Aorta (tissue), 5 donors: ENCODE measurements around the gene CRX. TPM values are rescaled to one million over a fixed set of nuclear protein-coding genes. Genes with fewer than 3 reads are reported as not detected.
"Not testable (repeated sequence)": the region's sequence is repeated elsewhere in the genome, so short reads cannot be mapped to it uniquely, and the experiment has no call there.

Experiments
- ATAC-seq: fragments of 200-7000 bp; cut with Tn5 transposase; one replicate; pipeline ENCODE4 v1.9.1; 2022; ENCODE audit warnings: moderate library complexity; ENCODE audit not compliant: low FRiP score
- DNase-seq, 2 donors: peaks; one replicate each; pipeline ENCODE4 v3.0.0-alpha.2; 2020
- H3K27ac ChIP-seq, 2 donors: one replicate each; pipeline ENCODE4 v1.5.1; 2013; ENCODE audit warnings: low read length in 2 of 2, mild to moderate bottlenecking in 2 of 2, moderate library complexity in 2 of 2, control low read depth in 1 of 2, inconsistent platforms in 1 of 2, low read depth in 1 of 2
- H3K27me3 ChIP-seq, 2 donors: one replicate each; pipeline ENCODE4 v1.6.1; 2013; ENCODE audit warnings: control low read depth in 1 of 2, low read length in 1 of 2, mild to moderate bottlenecking in 1 of 2, moderate library complexity in 1 of 2; ENCODE audit not compliant: insufficient read depth in 2 of 2, control insufficient read depth in 1 of 2
- H3K36me3 ChIP-seq, 2 donors: one replicate each; pipeline ENCODE4 v1.6.1; 2013; ENCODE audit warnings: control low read depth in 1 of 2, low read length in 1 of 2, mild to moderate bottlenecking in 1 of 2; ENCODE audit not compliant: insufficient read depth in 2 of 2, control insufficient read depth in 1 of 2
- H3K4me1 ChIP-seq, 2 donors: one replicate each; pipeline ENCODE4 v1.6.1; 2013; ENCODE audit warnings: low read length in 2 of 2, control low read depth in 1 of 2, mild to moderate bottlenecking in 1 of 2, moderate library complexity in 1 of 2; ENCODE audit not compliant: insufficient read depth in 2 of 2, control insufficient read depth in 1 of 2
- H3K4me3 ChIP-seq, 2 donors: one replicate each; pipeline ENCODE4 v1.5.1; 2013; ENCODE audit warnings: low read length in 2 of 2, control low read depth in 1 of 2, mild to moderate bottlenecking in 1 of 2
- H3K9me3 ChIP-seq: one replicate; pipeline ENCODE4 v1.6.1; 2013; ENCODE audit warnings: mild to moderate bottlenecking, low read length; ENCODE audit not compliant: control insufficient read depth
- WGBS, 2 donors: extraction: QIAGEN DNeasy Blood & Tissue Kit; methylation state at CpG; one replicate each; pipeline ENCODE4 v1.1.7; 2013; 5-methylcytosine and 5-hydroxymethylcytosine counted together
- intact Hi-C, 2 donors: fragments of 100-400 bp; cut with DNase I; formaldehyde crosslinking; loops; one replicate each; pipeline versions ENCODE4 v1.14.2 to v1.15.0; 2022
- polyA plus RNA-seq, 2 donors: library from polyadenylated mRNA; stranded (reverse); fragments of 200-250 nt; gene quantifications; one replicate each; pipeline ENCODE4 v1.2.3, GENCODE V29; 2013
- total RNA-seq, 2 donors: library from RNA; stranded (reverse); fragmentation: NEBNext Ultra II Directional; extraction: Animal tissue kit (Norgen Biotek cat#: 25700); gene quantifications; one replicate each; pipeline ENCODE4 v1.2.1, GENCODE V29; 2021
- donor health status: healthy with polysubstance abuse.
- donor health status: Bipolar disorder and iron deficiency.
- donor health status: DM: no; HTN: no; CAD: no.
- donor health status: DM: no; HTN: no; CAD: no.
- donor health status: DM: yes; HTN: yes; CAD: no.

CRX gene
- total and polyA plus RNA-seq, 4 donors = 0.25 TPM; not detected in 3

- H3K4me1 ChIP-seq = peaks cover 0 to 2% of the 10 kb centered on the region in 2 donors
- WGBS, 2 donors = 29 to 30% methylated on average over 9 of the region's 9 CpGs
- ATAC-seq (no peak), DNase-seq (peak in 1 of 2 donors; percentile 69)
- peaks cover 0 to 1% of the 10 kb centered on the region in 2 donors for H3K27me3 ChIP-seq
- H3K27ac ChIP-seq = peak overlapping the region in 1 of 2 donors; percentile 46
- H3K4me3 ChIP-seq = no peak overlapping the region
- H3K9me3 ChIP-seq = no peaks in the 10 kb centered on the region
- H3K36me3 ChIP-seq = peaks cover 0 to 5% of the 10 kb centered on the region in 2 donors
- intact Hi-C loops = loop anchor here in 1 of 2 donors (10.0 kb wide), 1 partner anchor 67 kb away; the partner anchor contains the start of gene EHD2
Observed at GRCh38 chr19:47781590-47782262, 40.0 kb upstream of the CRX start.

DNA sequence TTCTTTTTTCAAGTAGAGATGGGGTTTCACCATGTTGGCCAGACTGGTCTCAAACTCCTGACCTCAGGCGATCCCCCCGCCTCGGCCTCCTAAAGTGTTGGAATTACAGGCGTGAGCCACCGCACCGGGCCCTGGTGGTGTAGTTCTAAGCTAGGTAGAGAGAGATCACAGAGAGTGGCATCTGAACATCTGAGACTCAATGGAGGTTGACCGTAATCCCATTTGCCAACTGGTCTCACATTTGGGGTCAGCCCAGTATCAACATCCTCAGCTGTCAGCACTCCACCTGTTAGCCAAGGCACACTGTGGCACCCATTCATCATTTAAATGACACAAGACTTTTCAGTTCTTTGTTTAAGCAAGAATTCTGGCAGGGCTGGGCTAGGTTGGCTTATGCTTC, 35.2 kb upstream of the CRX start:
- whole genome bisulfite sequencing, 2 donors = 41 to 47% methylated on average over 7 of the region's 7 CpGs
- Histone ChIP-seq H3K9me3 (no peaks in the 10 kb centered on the region), H3K36me3 (peaks cover 0 to under 1% of the 10 kb centered on the region in 2 donors), H3K4me1 (peaks cover 0 to 5% of the 10 kb centered on the region in 2 donors), H3K27ac (peak overlapping the region in 1 of 2 donors; percentile 3), H3K27me3 (no peaks in the 10 kb centered on the region), H3K4me3 (no peak overlapping the region)
- intact Hi-C loops = loop anchor here in 1 of 2 donors (10.0 kb wide), 1 partner anchor 72 kb away; the partner anchor contains the start of gene EHD2
- ATAC-seq = no peak
- DNase-seq = no peak

GRCh38 chr19:47787307-47787706, 34.4 kb upstream of the CRX start:
- WGBS, 2 donors = 9 to 13% methylated on average over 10 of the region's 10 CpGs
- H3K9me3 ChIP-seq, H3K27ac ChIP-seq, DNase-seq, H3K4me1 ChIP-seq, H3K27me3 ChIP-seq, ATAC-seq, H3K36me3 ChIP-seq, H3K4me3 ChIP-seq: not testable (repeated sequence)
- intact Hi-C loops = loop anchor here in 1 of 2 donors (10.0 kb wide), 1 partner anchor 73 kb away; the partner anchor contains the start of gene EHD2

- ATAC-seq, H3K27me3 ChIP-seq, DNase-seq, H3K4me1 ChIP-seq, H3K27ac ChIP-seq, H3K4me3 ChIP-seq, H3K36me3 ChIP-seq, H3K9me3 ChIP-seq: not testable (repeated sequence)
- intact Hi-C loops = loop anchor here (2.0 to 10.0 kb wide), 3 partner anchors 23 to 77 kb away; partner anchors contain the start of gene EHD2 (in 2 of the 2)
- WGBS, 2 donors = 92 to 93% methylated on average over 13 of the region's 13 CpGs
Observed at GRCh38 chr19:47789811-47790210, 31.9 kb upstream of the CRX start.

DNA sequence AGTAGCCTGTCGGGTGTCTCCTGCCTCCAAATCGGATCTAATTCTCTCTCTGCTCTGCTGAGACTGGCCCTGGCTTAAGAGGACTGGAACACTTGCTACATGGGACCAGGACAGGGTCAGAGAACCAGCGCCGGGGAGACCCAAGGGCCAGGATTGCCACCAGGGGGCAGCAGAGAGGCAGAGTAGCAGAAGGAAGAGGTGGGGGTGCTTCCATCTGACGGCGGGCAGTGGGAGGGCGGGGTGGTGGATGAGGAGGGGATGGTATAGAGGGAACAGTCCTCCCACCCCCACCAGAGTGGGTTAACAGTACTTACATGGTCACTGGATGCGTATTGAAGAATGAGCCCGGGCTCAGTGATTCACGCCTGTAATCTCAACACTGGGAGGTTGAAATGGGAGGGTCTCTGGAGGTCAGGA, 31.3 kb upstream of the CRX start:
- WGBS, 2 donors = 14 to 18% methylated on average over 10 of the region's 10 CpGs
- H3K36me3 ChIP-seq = no peaks in the 10 kb centered on the region
- peaks cover 0 to 3% of the 10 kb centered on the region in 2 donors for H3K4me1 ChIP-seq
- no peak overlapping the region for H3K27ac ChIP-seq
- peak; percentile 85 to 97 for DNase-seq
- no peaks in the 10 kb centered on the region for H3K9me3 ChIP-seq
- no peaks in the 10 kb centered on the region for H3K27me3 ChIP-seq
- H3K4me3 ChIP-seq = no peak overlapping the region
- intact Hi-C loops = no loop called here
- ATAC-seq = peak; percentile 84

GRCh38 chr19:47792616-47793015, 29.1 kb upstream of the CRX start:
- Histone ChIP-seq H3K9me3 (no peaks in the 10 kb centered on the region), H3K36me3 (no peaks in the 10 kb centered on the region), H3K27me3 (no peaks in the 10 kb centered on the region), H3K4me1 (no peaks in the 10 kb centered on the region), H3K27ac (no peak overlapping the region), H3K4me3 (no peak overlapping the region)
- WGBS, 2 donors = 96 to 99% methylated on average over 1 of the region's 1 CpG
- intact Hi-C loops = no loop called here
- DNase-seq (no peak), ATAC-seq (no peak)

GRCh38 chr19:47794526-47794925, 27.2 kb upstream of the CRX start:
- WGBS, 2 donors = 84 to 85% methylated on average over 18 of the region's 18 CpGs
- H3K36me3 ChIP-seq = no peaks in the 10 kb centered on the region
- H3K27ac ChIP-seq = no peak overlapping the region
- no peak overlapping the region for H3K4me3 ChIP-seq
- ATAC-seq (no peak), DNase-seq (no peak)
- no peaks in the 10 kb centered on the region for H3K4me1 ChIP-seq
- no peaks in the 10 kb centered on the region for H3K9me3 ChIP-seq
- intact Hi-C loops = no loop called here
- H3K27me3 ChIP-seq = no peaks in the 10 kb centered on the region

DNA sequence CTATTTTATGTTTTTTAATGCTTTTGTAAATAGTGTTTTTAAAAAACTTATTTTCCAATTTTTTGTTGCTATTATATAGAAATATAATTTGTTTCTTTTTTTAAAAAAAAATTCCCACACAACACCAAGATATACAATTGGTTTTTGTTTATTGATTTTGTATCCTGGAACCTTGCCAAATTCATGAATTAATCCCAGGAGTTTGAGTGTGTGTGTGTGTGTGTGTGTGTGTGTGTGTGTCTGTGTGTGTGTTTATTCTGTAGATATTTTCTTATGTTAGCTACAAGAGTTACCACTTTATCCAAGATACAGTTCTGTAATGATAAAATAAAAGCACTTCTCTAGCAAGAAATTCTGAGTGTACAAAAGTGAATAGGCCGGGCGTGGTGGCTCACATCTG, 25.0 kb upstream of the CRX start:
- 88 to 89% methylated on average over 2 of the region's 2 CpGs for WGBS, 2 donors
- no peak for ATAC-seq
- H3K9me3 ChIP-seq = no peaks in the 10 kb centered on the region
- intact Hi-C loops = no loop called here
- H3K4me1 ChIP-seq = no peaks in the 10 kb centered on the region
- no peaks in the 10 kb centered on the region for H3K36me3 ChIP-seq
- no peak overlapping the region for H3K4me3 ChIP-seq
- DNase-seq = no peak
- no peaks in the 10 kb centered on the region for H3K27me3 ChIP-seq
- H3K27ac ChIP-seq = no peak overlapping the region
